SU-DHL-6 (cell line): Measurements from ENCODE around the gene CLIC6.

ENCODE experiments used
- H2AFZ ChIP-seq: fragments of 200-600 bp; sonication (generic); 2 replicates; pipeline ENCODE4 v1.6.1; 2014; ENCODE audit warnings: low read depth, mild to moderate bottlenecking, moderate library complexity, mixed read lengths, antibody characterized with exemption, low read length; ENCODE audit not compliant: severe bottlenecking
- H3F3A ChIP-seq: fragments of 200-600 bp; shearing (Covaris generic); 2 replicates; pipeline ENCODE4 v1.6.0; 2016; ENCODE audit warnings: antibody characterized with exemption, mild to moderate bottlenecking; ENCODE audit not compliant: insufficient read depth
- H3K27ac ChIP-seq: fragments of 200-600 bp; sonication (generic); 2 replicates; pipeline ENCODE4 v1.5.1; 2016; ENCODE audit warnings: low read depth, mild to moderate bottlenecking, low read length, moderate library complexity, mixed read lengths
- H3K27me3 ChIP-seq: fragments of 200-600 bp; sonication (generic), shearing (Covaris generic); 2 replicates; pipeline ENCODE4 v1.6.0; 2014; ENCODE audit warnings: mild to moderate bottlenecking, low read length
- H3K36me3 ChIP-seq: fragments of 200-600 bp; sonication (generic); 2 replicates; pipeline ENCODE4 v1.6.1; 2014; ENCODE audit warnings: mild to moderate bottlenecking, low read length, mixed read lengths
- H3K4me2 ChIP-seq: fragments of 300-600, 200-600 bp; shearing (Covaris generic), sonication (generic); 2 replicates; pipeline ENCODE4 v1.6.0; 2014; ENCODE audit warnings: low read length, low read depth, mild to moderate bottlenecking; ENCODE audit not compliant: poor library complexity, severe bottlenecking
- H3K4me3 ChIP-seq: fragments of 200-600 bp; sonication (generic); 2 replicates; pipeline ENCODE4 v1.5.1; 2014; ENCODE audit warnings: antibody characterized with exemption, low read length, mild to moderate bottlenecking, mixed read lengths; ENCODE audit not compliant: insufficient read depth, poor library complexity, severe bottlenecking
- H3K79me2 ChIP-seq: fragments of 200-600 bp; sonication (generic); 2 replicates; pipeline ENCODE4 v1.6.1; 2014; ENCODE audit warnings: mild to moderate bottlenecking, low read length, moderate library complexity; ENCODE audit not compliant: insufficient read depth
- H3K9ac ChIP-seq: fragments of 200-600 bp; sonication (generic); 2 replicates; pipeline ENCODE4 v1.7.0; 2014; ENCODE audit warnings: mild to moderate bottlenecking, low read length
- H3K9me2 ChIP-seq: fragments of 200-600 bp; sonication (generic); replicated peaks from 2 replicates; pipeline ENCODE4 v1.6.1; 2014; ENCODE audit warnings: low read length; ENCODE audit not compliant: insufficient read depth
- H3K9me3 ChIP-seq: fragments of 200-600 bp; sonication (generic); 2 replicates; pipeline ENCODE4 v1.6.1; 2014; ENCODE audit warnings: low read length, mixed read lengths; ENCODE audit not compliant: insufficient read depth
- H4K20me1 ChIP-seq: fragments of 200-600 bp; sonication (generic); 2 replicates; pipeline ENCODE4 v1.6.1; 2014; ENCODE audit warnings: low read depth, mild to moderate bottlenecking, antibody characterized with exemption, low read length, moderate library complexity, mixed read lengths
- EZH2phosphoT487 ChIP-seq: fragments of 200-600 bp; sonication (generic), shearing (Covaris generic); conservative IDR thresholded peaks from 2 replicates; pipeline ENCODE4 v1.6.1; 2018; ENCODE audit warnings: mild to moderate bottlenecking, antibody characterized with exemption, low read length, moderate library complexity, mixed read lengths
- TF ChIP-seq, protein P1 (sequence below): fragments of 200-600 bp; sonication (generic); IDR thresholded peaks from one replicate; pipeline ENCODE4 v1.5.1; 2017; ENCODE audit warnings: antibody characterized with exemption, mild to moderate bottlenecking, low read length, moderate library complexity; ENCODE audit not compliant: insufficient read depth, poor library complexity, severe bottlenecking

The CLIC6 gene

DNA sequence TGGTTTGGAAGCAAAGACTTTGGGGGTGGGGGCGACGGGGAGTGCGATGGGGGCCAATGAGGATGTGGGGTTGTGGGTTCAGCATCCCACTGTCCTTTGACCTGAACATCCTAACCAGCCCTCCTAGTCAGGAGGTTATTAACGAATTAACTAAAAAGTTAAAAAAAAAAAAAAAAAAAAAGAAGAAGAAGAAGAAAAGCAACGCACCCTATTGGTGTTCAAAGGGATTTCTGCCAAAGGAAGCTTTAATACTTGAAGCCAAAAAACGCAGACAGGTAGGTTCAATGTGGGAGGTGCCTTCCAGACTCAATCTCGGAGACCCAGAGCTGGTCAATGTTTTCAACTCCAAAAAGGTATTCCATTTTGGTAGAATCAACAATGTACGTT lies 2.2 kb downstream of the CLIC6 start:
- H3K9me3 ChIP-seq: no peaks in the 10 kb centered on the region
- no peaks in the 10 kb centered on the region for H3F3A ChIP-seq
- H3K27me3 ChIP-seq: no peaks in the 10 kb centered on the region
- no peaks in the 10 kb centered on the region for H3K9me2 ChIP-seq
- H2AFZ ChIP-seq: no peak overlapping the region
- H3K9ac ChIP-seq: no peak overlapping the region
- no peak overlapping the region for H3K27ac ChIP-seq
- no peaks in the 10 kb centered on the region for H3K79me2 ChIP-seq
- H3K4me3 ChIP-seq: no peak overlapping the region
- TF ChIP-seq EZH2phosphoT487: no peak
- TF ChIP-seq, protein P1, sequence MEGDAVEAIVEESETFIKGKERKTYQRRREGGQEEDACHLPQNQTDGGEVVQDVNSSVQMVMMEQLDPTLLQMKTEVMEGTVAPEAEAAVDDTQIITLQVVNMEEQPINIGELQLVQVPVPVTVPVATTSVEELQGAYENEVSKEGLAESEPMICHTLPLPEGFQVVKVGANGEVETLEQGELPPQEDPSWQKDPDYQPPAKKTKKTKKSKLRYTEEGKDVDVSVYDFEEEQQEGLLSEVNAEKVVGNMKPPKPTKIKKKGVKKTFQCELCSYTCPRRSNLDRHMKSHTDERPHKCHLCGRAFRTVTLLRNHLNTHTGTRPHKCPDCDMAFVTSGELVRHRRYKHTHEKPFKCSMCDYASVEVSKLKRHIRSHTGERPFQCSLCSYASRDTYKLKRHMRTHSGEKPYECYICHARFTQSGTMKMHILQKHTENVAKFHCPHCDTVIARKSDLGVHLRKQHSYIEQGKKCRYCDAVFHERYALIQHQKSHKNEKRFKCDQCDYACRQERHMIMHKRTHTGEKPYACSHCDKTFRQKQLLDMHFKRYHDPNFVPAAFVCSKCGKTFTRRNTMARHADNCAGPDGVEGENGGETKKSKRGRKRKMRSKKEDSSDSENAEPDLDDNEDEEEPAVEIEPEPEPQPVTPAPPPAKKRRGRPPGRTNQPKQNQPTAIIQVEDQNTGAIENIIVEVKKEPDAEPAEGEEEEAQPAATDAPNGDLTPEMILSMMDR: no peak
- H4K20me1 ChIP-seq: no peaks in the 10 kb centered on the region
- no peaks in the 10 kb centered on the region for H3K36me3 ChIP-seq
- no peak overlapping the region for H3K4me2 ChIP-seq

DNA sequence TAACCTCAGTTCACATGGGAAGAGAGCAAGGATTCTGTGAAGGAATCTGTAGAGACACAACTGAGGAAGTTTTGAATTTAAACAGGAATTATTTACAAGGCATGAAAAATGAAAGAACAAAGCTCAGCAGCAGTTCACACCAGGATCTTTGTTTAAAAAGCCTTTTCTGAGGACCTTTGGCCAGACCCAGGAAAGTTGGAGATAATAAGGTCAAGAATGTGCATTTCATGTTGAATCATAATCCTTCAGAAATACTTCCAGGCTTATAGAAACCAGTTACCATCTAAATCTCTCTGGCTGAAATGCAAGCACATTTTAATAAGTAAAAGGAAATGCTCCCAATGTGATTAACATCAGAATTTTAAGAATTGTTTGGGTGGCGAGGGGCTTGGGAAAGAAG lies 2.7 kb downstream of the CLIC6 start:
- Histone ChIP-seq H3K27ac (no peak overlapping the region), H3K4me3 (no peak overlapping the region), H3K36me3 (no peaks in the 10 kb centered on the region), H3K9me2 (no peaks in the 10 kb centered on the region), H4K20me1 (no peaks in the 10 kb centered on the region), H3K27me3 (no peaks in the 10 kb centered on the region), H3F3A (no peaks in the 10 kb centered on the region), H3K9me3 (no peaks in the 10 kb centered on the region), H3K9ac (no peak overlapping the region), H2AFZ (no peak overlapping the region), H3K4me2 (no peak overlapping the region), H3K79me2 (no peaks in the 10 kb centered on the region)
- TF ChIP-seq, protein P1: no peak
- no peak for TF ChIP-seq EZH2phosphoT487

GRCh38 chr21:34671891-34672290 lies 3.1 kb downstream of the CLIC6 start:
- no peaks in the 10 kb centered on the region for H3K9me2 ChIP-seq
- no peak overlapping the region for H3K4me3 ChIP-seq
- H2AFZ ChIP-seq: no peak overlapping the region
- H3K9ac ChIP-seq: no peak overlapping the region
- H4K20me1 ChIP-seq: no peaks in the 10 kb centered on the region
- H3K27me3 ChIP-seq: no peaks in the 10 kb centered on the region
- H3K79me2 ChIP-seq: no peaks in the 10 kb centered on the region
- H3K9me3 ChIP-seq: no peaks in the 10 kb centered on the region
- H3K27ac ChIP-seq: no peak overlapping the region
- H3K4me2 ChIP-seq: no peak overlapping the region
- no peaks in the 10 kb centered on the region for H3F3A ChIP-seq
- H3K36me3 ChIP-seq: no peaks in the 10 kb centered on the region
- TF ChIP-seq EZH2phosphoT487: no peak
- TF ChIP-seq, protein P1: no peak

- H3K27me3 ChIP-seq: no peaks in the 10 kb centered on the region
- no peaks in the 10 kb centered on the region for H4K20me1 ChIP-seq
- H2AFZ ChIP-seq: no peak overlapping the region
- H3K9me3 ChIP-seq: no peaks in the 10 kb centered on the region
- no peak overlapping the region for H3K4me2 ChIP-seq
- no peaks in the 10 kb centered on the region for H3K36me3 ChIP-seq
- no peak overlapping the region for H3K27ac ChIP-seq
- no peaks in the 10 kb centered on the region for H3F3A ChIP-seq
- H3K9me2 ChIP-seq: no peaks in the 10 kb centered on the region
- H3K9ac ChIP-seq: no peak overlapping the region
- no peak for TF ChIP-seq EZH2phosphoT487
- TF ChIP-seq, protein P1: no peak
- H3K79me2 ChIP-seq: no peaks in the 10 kb centered on the region
- H3K4me3 ChIP-seq: no peak overlapping the region
Measured at GRCh38 chr21:34673006-34673405, 4.2 kb downstream of the CLIC6 start.
